ENCODE data around the gene TNS2.
"Not testable (repeated sequence)": the region's sequence is repeated elsewhere in the genome, so short reads cannot be mapped to it uniquely, and the experiment has no call there.

Gene TNS2

GRCh38 chr12:53049571-53050318, at the start of gene TNS2:
Gene TNS2, plus strand, starts transcription at chr12:53050065. Its CDS starts 121 bp downstream, at chr12:53050186.
- DNase-seq, result no peak

GRCh38 chr12:53004178-53004577, 45.7 kb upstream of the TNS2 start:
- no peak for DNase-seq

GRCh38 chr12:53004582-53004981, 45.3 kb upstream of the TNS2 start:
- no peak for DNase-seq

DNA sequence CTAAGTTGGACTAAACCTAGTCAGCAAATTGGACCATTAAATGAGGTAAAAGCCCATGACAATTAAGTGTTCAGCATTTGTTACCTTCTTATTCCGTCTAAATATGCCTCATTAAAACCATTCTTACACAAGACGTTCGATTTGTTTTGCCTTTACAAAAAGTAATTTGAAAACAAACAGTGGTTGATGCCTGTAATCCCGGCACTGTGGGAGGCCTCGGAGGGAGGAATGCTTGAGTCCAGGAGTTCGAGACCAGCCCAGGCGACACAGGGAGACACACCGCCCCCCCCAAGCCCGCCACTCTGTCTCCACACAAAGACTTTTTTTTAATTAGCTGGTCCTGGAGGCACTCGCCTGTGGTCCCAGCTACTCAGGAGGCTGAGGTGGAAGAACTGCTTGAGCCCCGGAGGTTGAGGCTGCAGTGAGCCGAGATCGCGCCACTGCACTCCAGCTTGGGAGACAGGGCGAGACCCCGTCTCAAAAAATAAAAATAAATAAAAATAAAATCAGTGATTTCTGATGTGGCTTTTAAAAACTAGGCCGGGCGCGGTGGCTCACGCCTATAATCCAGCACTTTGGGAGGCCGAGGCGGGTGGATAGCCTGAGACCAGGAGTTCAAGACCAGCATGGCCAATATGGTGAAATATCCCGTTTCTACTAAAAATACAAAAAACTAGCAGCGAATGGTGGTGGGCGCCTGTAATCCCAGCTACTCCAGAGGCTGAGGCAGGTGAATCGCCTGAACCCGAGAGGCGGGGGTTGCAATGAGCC, 44.5 kb upstream of the TNS2 start:
- no peak for DNase-seq

DNA sequence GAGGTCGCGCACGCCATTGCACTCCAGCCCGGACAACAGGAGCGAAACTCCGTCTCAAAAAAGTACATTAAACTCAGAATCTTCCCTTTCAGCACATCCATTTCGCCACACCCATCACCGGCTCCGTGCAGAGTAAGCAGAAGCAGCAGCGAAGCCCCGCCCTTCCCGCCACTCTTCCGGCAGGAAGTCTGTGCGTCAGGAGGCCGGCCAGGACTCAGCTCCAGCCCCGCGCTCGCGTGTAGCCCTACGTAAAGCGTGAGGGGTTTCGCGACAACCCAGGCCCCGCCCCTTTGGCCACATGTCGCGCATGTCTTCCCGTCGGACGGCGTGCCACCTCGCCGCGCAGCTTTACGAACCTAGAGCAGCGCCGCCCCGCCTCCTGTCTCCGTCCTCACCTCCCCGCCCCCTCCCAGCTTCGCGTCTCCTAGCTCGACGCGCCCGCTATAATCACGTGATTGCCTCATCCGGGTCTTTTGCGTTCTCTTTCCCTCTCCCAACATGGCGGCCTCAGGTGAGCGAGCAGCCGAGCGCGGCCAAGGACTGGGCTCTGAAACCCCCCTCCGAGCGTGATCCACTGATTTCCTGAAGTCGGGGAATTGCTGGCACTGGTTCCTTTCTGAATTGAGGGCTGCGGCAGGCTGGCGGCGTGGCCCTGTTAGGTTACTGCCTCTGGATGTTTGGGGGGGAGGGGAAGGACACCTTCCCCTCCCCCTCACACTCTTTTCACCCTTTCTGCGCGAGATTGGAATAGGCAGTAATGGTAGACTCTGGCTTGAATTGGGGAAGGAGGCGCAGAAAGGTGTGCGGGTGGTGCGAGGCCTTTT, 43.7 kb upstream of the TNS2 start, which contains the start of gene EIF4B:
Gene EIF4B, plus strand, starts transcription at position 471 of the 824 bp plus-strand sequence. Its CDS starts 28 bp downstream, at position 499.
- peak; percentile 100 for DNase-seq

- peak; percentile 84 for DNase-seq
Measured at GRCh38 chr12:53006810-53007309, 43.0 kb upstream of the TNS2 start.

DNA sequence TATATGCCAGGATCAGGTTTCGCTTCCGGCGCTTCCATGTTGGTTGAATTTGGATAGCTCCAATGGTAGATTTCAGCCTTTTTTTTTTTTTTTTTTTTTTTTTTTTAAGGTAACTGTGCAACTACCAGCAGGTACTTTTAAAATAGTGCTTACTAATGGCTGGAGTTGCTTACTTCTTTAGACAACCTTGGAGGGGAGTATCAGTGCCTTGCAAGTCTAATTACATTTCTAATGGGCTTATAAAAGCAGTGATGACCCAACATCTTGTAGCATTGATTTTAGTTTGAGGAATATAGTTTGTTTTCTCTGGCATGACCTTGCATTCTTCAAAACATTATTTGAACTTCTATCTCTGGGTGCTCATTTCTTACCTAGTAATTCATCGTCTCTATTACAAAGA, 42.5 kb upstream of the TNS2 start:
- DNase-seq, result no peak

- DNase-seq, result not testable (repeated sequence)
Measured at GRCh38 chr12:53008760-53009159, 41.1 kb upstream of the TNS2 start.

DNA sequence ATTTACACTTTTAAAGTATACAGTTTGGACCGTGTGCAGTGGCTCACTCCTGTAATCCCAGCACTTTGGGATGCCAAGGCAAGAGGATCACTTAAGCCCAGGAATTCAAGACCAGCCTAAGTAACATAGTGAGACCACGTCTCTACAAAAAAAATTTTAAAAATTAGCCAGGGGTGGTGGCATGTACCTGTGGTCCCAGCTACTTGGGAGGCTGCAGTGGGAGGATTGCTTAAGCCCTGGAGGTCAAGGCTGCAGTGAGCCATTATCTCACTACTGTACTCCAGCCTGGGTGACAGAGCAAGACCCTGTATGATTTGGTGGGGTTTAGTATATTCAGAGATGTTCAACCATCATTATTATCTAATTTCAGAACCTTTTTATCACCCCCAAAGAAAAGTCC, 38.9 kb upstream of the TNS2 start:
- DNase-seq, result no peak

GRCh38 chr12:53011889-53012288, 38.0 kb upstream of the TNS2 start:
- no peak for DNase-seq

GRCh38 chr12:53012928-53013327, 36.9 kb upstream of the TNS2 start:
- no peak for DNase-seq

- DNase-seq, result no peak
Measured at GRCh38 chr12:53014709-53015108, 35.2 kb upstream of the TNS2 start.

GRCh38 chr12:53025250-53025649, 24.6 kb upstream of the TNS2 start:
- DNase-seq, result no peak

GRCh38 chr12:53027014-53027413, 22.9 kb upstream of the TNS2 start:
- not testable (repeated sequence) for DNase-seq

GRCh38 chr12:53031616-53032015, 18.2 kb upstream of the TNS2 start:
- DNase-seq, result no peak

GRCh38 chr12:53033832-53034231, 16.0 kb upstream of the TNS2 start:
- DNase-seq, result not testable (repeated sequence)

DNA sequence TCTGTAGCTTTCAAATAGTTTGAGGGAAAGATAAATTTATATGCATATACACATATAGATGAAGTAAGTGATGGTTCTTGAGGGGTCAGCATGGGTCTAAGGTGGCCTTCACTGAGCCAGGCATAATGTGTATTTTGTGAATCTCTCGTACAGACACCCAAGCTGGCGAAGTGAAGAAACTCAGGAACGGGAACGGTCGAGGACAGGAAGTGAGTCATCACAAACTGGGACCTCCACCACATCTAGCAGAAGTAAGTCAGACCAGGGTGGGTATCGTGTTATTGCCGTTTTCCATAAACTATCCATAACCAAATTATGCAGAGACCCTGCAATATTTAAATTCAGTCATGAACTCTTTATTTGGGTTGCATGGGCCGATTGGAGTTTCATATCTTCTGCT, 15.4 kb upstream of the TNS2 start:
- no peak for DNase-seq

DNA sequence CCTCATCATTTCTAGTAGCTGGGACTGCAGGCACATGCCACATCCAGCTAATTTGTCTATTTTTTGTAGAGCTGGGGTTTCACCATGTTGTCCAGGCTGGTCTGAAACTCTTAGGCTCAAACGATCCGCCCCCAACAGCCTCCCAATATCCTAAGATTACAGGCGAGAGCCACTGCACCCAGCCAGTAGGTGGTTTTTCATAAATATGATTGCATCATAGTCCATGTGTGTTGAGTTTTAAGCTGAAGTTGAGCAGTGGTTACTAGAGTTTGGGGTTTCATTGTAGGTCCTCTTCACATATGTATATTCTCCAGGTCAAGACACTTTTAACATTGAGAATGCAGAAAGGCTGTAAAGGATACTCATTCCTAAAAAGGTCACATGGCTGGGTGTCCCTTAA, 13.1 kb upstream of the TNS2 start:
- no peak for DNase-seq

DNA sequence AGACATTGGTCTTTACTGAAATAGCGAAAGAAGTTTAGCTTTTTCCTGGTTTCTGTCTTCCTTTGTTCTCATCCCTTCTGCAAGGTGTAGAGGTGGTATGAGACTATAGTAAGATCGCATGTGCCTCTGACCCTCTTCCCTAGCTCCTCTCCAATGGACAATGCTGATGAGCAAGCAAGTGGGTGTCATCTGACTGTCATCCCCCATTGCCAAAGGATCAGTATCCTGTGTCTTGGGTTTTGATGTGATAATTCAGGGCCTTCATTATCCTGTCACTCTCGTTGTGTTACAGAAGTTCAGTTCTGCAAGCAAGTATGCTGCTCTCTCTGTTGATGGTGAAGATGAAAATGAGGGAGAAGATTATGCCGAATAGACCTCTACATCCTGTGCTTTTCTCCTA, 10.0 kb upstream of the TNS2 start:
- no peak for DNase-seq

DNA sequence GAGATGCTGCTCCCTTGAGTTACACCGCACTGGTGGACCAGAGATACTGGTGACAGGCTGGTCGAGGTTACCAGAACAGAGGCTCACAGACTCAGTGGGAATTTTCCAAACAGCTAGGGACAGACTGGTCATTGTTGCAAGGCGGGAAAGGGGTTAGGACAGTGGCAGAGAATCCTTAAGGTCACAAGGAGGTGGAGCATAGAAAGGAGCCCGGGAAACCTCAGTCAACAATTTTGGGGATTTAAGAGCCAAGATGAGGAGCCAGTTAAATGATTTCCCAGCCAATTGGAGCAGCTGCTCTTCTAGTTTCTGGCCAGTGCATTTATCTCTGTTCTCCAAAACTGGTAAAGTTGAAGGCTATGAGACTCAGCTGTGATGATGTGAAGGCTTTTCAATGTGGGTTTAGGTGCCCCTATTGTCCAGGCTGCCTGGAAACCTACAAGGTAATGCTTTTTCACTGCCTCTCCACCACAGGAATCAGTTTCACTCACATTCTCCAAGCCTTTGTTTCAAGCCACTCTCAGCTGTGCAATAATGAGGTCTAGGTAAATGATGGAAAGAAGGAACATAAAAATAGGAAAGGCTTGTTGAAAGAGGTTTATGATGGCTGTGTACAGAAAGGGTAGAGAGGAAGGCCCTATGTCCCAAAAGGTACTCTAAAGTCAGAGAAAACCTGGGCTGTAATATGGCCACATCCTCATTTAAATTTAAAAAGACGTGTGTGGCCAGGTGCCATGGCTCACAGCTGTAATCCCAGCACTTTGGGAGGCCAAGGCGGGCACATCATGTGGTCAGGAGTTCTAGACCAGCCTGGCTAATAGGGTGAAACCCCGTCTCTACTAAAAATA, 7.0 kb upstream of the TNS2 start:
- DNase-seq, result no peak

- DNase-seq, result no peak
Measured at GRCh38 chr12:53044052-53044581, 5.7 kb upstream of the TNS2 start.
